Hepatocyte (in vitro differentiated cells): ENCODE results near the gene MOG.

Experiments
- EZH2 ChIP-seq: fragments of 200-600 bp; sonication (generic); IDR thresholded peaks from 2 replicates; pipeline ENCODE4 v1.6.1; 2016; ENCODE audit warnings: antibody characterized with exemption, mild to moderate bottlenecking, borderline replicate concordance
- EZH2phosphoT487 ChIP-seq: fragments of 200-600 bp; sonication (generic); IDR thresholded peaks from one replicate; pipeline ENCODE4 v1.6.1; 2018; ENCODE audit warnings: antibody characterized with exemption, mild to moderate bottlenecking, low read depth, moderate library complexity; ENCODE audit not compliant: unreplicated experiment, severe bottlenecking
- TF ChIP-seq, protein P1 (sequence below): fragments of 200-600 bp; sonication (generic); IDR thresholded peaks from 2 replicates; pipeline ENCODE4 v1.5.1; 2016; ENCODE audit warnings: antibody characterized with exemption, mild to moderate bottlenecking; ENCODE audit not compliant: poor library complexity

GRCh38 chr6:29619578-29620160 lies 37.2 kb upstream of the MOG start:
- TF ChIP-seq, protein P1, sequence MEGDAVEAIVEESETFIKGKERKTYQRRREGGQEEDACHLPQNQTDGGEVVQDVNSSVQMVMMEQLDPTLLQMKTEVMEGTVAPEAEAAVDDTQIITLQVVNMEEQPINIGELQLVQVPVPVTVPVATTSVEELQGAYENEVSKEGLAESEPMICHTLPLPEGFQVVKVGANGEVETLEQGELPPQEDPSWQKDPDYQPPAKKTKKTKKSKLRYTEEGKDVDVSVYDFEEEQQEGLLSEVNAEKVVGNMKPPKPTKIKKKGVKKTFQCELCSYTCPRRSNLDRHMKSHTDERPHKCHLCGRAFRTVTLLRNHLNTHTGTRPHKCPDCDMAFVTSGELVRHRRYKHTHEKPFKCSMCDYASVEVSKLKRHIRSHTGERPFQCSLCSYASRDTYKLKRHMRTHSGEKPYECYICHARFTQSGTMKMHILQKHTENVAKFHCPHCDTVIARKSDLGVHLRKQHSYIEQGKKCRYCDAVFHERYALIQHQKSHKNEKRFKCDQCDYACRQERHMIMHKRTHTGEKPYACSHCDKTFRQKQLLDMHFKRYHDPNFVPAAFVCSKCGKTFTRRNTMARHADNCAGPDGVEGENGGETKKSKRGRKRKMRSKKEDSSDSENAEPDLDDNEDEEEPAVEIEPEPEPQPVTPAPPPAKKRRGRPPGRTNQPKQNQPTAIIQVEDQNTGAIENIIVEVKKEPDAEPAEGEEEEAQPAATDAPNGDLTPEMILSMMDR: no peak
- TF ChIP-seq EZH2 (no peak), EZH2phosphoT487 (no peak)
